Gastroesophageal sphincter (tissue), 4 donors: Measurements from ENCODE around the gene DCAF16. TPM values are rescaled to one million over a fixed set of nuclear protein-coding genes. Genes with fewer than 3 reads are reported as not detected.

Source experiments
- ATAC-seq: fragments of 150-250 bp; one replicate; pipeline ENCODE4 v1.9.1; 2016; ENCODE audit warnings: mild to moderate bottlenecking, moderate library complexity
- H3K27ac ChIP-seq, 4 donors: fragments of 200-600 bp; sonication (generic) in 3 of 4; 1 replicate in 3 of 4; 2 replicates in 1 of 4; pipeline ENCODE4 v1.5.1; 2016 to 2019
- H3K27me3 ChIP-seq: fragments of 200-600 bp; sonication (generic); one replicate; pipeline ENCODE4 v1.5.1; 2019
- H3K36me3 ChIP-seq, 2 donors: fragments of 200-600 bp; sonication (generic); one replicate each; pipeline ENCODE4 v1.5.1; 2019; ENCODE audit warnings: control low read depth in 1 of 2
- H3K4me1 ChIP-seq, 3 donors: fragments of 200-600 bp; sonication (generic); 1 replicate in 2 of 3; 2 replicates in 1 of 3; pipeline ENCODE4 v1.5.1; 2016 to 2019; ENCODE audit warnings: control low read depth in 2 of 3
- H3K4me3 ChIP-seq, 2 donors: fragments of 200-600 bp; sonication (generic); one replicate each; pipeline ENCODE4 v1.5.1; 2019; ENCODE audit warnings: mild to moderate bottlenecking in 1 of 2, moderate library complexity in 1 of 2
- H3K9me3 ChIP-seq, 3 donors: fragments of 200-600 bp; sonication (generic); one replicate each; pipeline ENCODE4 v1.5.1; 2017 to 2019; ENCODE audit warnings: control low read depth in 2 of 3
- CTCF ChIP-seq, 4 experiments: fragments of 200-600 bp in 2 of 4; fragments of 450-650 bp in 2 of 4; sonication (generic) in 1 of 4; IDR thresholded peaks; one replicate each; pipeline ENCODE4 v1.5.1; 2017 to 2019; ENCODE audit warnings: antibody characterized with exemption in 4 of 4, mild to moderate bottlenecking in 2 of 4, moderate library complexity in 2 of 4
- EP300 ChIP-seq: sonication (generic); formaldehyde crosslinking; IDR thresholded peaks from one replicate; pipeline ENCODE4 v1.6.1; 2017; ENCODE audit warnings: antibody characterized with exemption, mild to moderate bottlenecking
- POLR2A ChIP-seq, 2 donors: fragments of 450-650 bp; IDR thresholded peaks; one replicate each; pipeline ENCODE4 v1.6.1; 2017; ENCODE audit warnings: antibody characterized with exemption in 2 of 2, mild to moderate bottlenecking in 2 of 2, moderate library complexity in 1 of 2
- POLR2AphosphoS5 ChIP-seq: sonication (generic); formaldehyde crosslinking; IDR thresholded peaks from one replicate; pipeline ENCODE4 v1.6.1; 2017; ENCODE audit warnings: antibody characterized with exemption
- WGBS, 2 donors: methylation state at CpG; one replicate each; pipeline ENCODE4 v1.1.5; 2018; ENCODE audit warnings: low coverage in 1 of 2; 5-methylcytosine and 5-hydroxymethylcytosine counted together
- total RNA-seq, 4 donors: library from RNA; depleted of rRNA; stranded (reverse); fragments of >200 nt; gene quantifications; one replicate each; pipeline ENCODE4 v1.1.0, GENCODE V29; 2016

Gene DCAF16
- total RNA-seq, 4 donors from 2014 or later = 20.8 to 36.4 (median 23.8) TPM

GRCh38 chr4:17812125-17812524, 1.6 kb upstream of the DCAF16 start:
- H3K27ac ChIP-seq = no peak overlapping the region
- H3K9me3 ChIP-seq = no peaks in the 10 kb centered on the region
- WGBS, 2 donors = 7 to 11% methylated on average over 3 of the region's 3 CpGs
- no peaks in the 10 kb centered on the region for H3K27me3 ChIP-seq
- peaks cover 6 to 37% (median 28%) of the 10 kb centered on the region in 3 donors for H3K4me1 ChIP-seq
- H3K36me3 ChIP-seq = no peaks in the 10 kb centered on the region
- ATAC-seq = no peak
- TF ChIP-seq EP300 (no peak), CTCF (IDR thresholded peaks at IDR 0.05) (no peak), POLR2A (IDR thresholded peaks at IDR 0.05) (no peak), POLR2AphosphoS5 (no peak)
- H3K4me3 ChIP-seq = no peak overlapping the region

GRCh38 chr4:17811078-17811603, 584 bp upstream of the DCAF16 start:
- H3K9me3 ChIP-seq = no peaks in the 10 kb centered on the region
- TF ChIP-seq EP300 (no peak), POLR2A (IDR thresholded peaks at IDR 0.05) (no peak), POLR2AphosphoS5 (no peak), CTCF (IDR thresholded peaks at IDR 0.05) (no peak)
- WGBS, 2 donors = 0% methylated on average over 4 to 8 of the region's 48 CpGs
- peaks cover 6 to 47% (median 34%) of the 10 kb centered on the region in 3 donors for H3K4me1 ChIP-seq
- ATAC-seq = no peak
- no peaks in the 10 kb centered on the region for H3K36me3 ChIP-seq
- peak overlapping the region in 2 of 4 donors; percentile 98 for H3K27ac ChIP-seq
- H3K27me3 ChIP-seq = no peaks in the 10 kb centered on the region
- H3K4me3 ChIP-seq = peak overlapping the region; percentile 29 to 89

- Histone ChIP-seq H3K9me3 (no peaks in the 10 kb centered on the region), H3K27ac (peak overlapping the region; percentile 89 to 98 (median 94)), H3K36me3 (peaks cover 0 to 3% of the 10 kb centered on the region in 2 donors), H3K4me3 (peak overlapping the region; percentile 76 to 89), H3K27me3 (no peaks in the 10 kb centered on the region), H3K4me1 (peaks cover 6 to 54% (median 34%) of the 10 kb centered on the region in 3 donors)
- WGBS, 2 donors = 0 to 1% methylated on average over 7 of the region's 7 CpGs
- no peak for ATAC-seq
- no peak for TF ChIP-seq POLR2A (IDR thresholded peaks at IDR 0.05)
- TF ChIP-seq CTCF (IDR thresholded peaks at IDR 0.05) = no peak
These were observed 890 bp downstream of the DCAF16 start for GRCh38 chr4:17809667-17810066.

- 10 to 12% methylated on average over 5 to 6 of the region's 6 CpGs for WGBS, 2 donors
- Histone ChIP-seq H3K4me1 (peaks cover 6 to 54% (median 34%) of the 10 kb centered on the region in 3 donors), H3K4me3 (peak overlapping the region; percentile 35 to 89), H3K27me3 (no peaks in the 10 kb centered on the region), H3K27ac (peak overlapping the region in 2 of 4 donors; percentile 20 to 98), H3K36me3 (peaks cover 0 to 25% of the 10 kb centered on the region in 2 donors), H3K9me3 (no peaks in the 10 kb centered on the region)
- ATAC-seq = no peak
- TF ChIP-seq EP300 (no peak), POLR2AphosphoS5 (no peak), POLR2A (IDR thresholded peaks at IDR 0.05) (no peak), CTCF (IDR thresholded peaks at IDR 0.05) (no peak)
These were observed 3.1 kb downstream of the DCAF16 start for GRCh38 chr4:17807446-17807845.

GRCh38 chr4:17805580-17806155, 4.9 kb downstream of the DCAF16 start:
- no peak overlapping the region for H3K4me3 ChIP-seq
- H3K4me1 ChIP-seq = peaks cover 6 to 45% (median 29%) of the 10 kb centered on the region in 3 donors
- TF ChIP-seq POLR2AphosphoS5 (no peak), EP300 (no peak), POLR2A (IDR thresholded peaks at IDR 0.05) (no peak), CTCF (IDR thresholded peaks at IDR 0.05) (no peak)
- WGBS, 2 donors = 65 to 93% methylated on average over 2 to 3 of the region's 3 CpGs
- no peak overlapping the region for H3K27ac ChIP-seq
- H3K36me3 ChIP-seq = peaks cover 0 to 43% of the 10 kb centered on the region in 2 donors
- H3K9me3 ChIP-seq = no peaks in the 10 kb centered on the region
- no peaks in the 10 kb centered on the region for H3K27me3 ChIP-seq
- ATAC-seq = no peak
